Neural progenitor cell (in vitro differentiated cells): ENCODE results near the gene OR2M4. TPM values are rescaled to one million over a fixed set of nuclear protein-coding genes. Genes with fewer than 3 reads are reported as not detected.

ENCODE experiments used
- DNase-seq: peaks from one replicate; pipeline ENCODE4 v3.0.0-alpha.2; 2016; ENCODE audit warnings: low spot score
- H2AFZ ChIP-seq: fragments of 200-600 bp; sonication (generic); replicated peaks from 2 replicates; pipeline ENCODE4 v1.6.1; 2016; ENCODE audit warnings: antibody characterized with exemption
- H3F3A ChIP-seq: fragments of 200-600 bp; sonication (generic); 2 replicates; pipeline ENCODE4 v1.6.1; 2016; ENCODE audit warnings: antibody characterized with exemption, low read depth
- H3K27ac ChIP-seq: fragments of 200-600 bp; sonication (generic); 2 replicates; pipeline ENCODE4 v1.5.1; 2016; ENCODE audit warnings: mild to moderate bottlenecking
- H3K27me3 ChIP-seq: fragments of 200-600 bp; sonication (generic); 2 replicates; pipeline ENCODE4 v1.6.1; 2016; ENCODE audit warnings: mild to moderate bottlenecking, moderate library complexity
- H3K36me3 ChIP-seq: fragments of 200-600 bp; sonication (generic); 2 replicates; pipeline ENCODE4 v1.5.1; 2016
- H3K4me1 ChIP-seq: fragments of 200-600 bp; sonication (generic); 2 replicates; pipeline ENCODE4 v1.6.1; 2016; ENCODE audit warnings: mixed run types
- H3K4me2 ChIP-seq: fragments of 200-600 bp; sonication (generic); 2 replicates; pipeline ENCODE4 v1.6.1; 2016
- H3K4me3 ChIP-seq: fragments of 200-600 bp; sonication (generic); 2 replicates; pipeline ENCODE4 v1.5.1; 2016
- H3K79me2 ChIP-seq: fragments of 200-600 bp; sonication (generic); 2 replicates; pipeline ENCODE4 v1.6.1; 2016; ENCODE audit warnings: low read depth
- H3K9ac ChIP-seq: fragments of 200-600 bp; sonication (generic); 2 replicates; pipeline ENCODE4 v1.6.1; 2016
- H3K9me3 ChIP-seq: fragments of 200-600 bp; sonication (generic); 2 replicates; pipeline ENCODE4 v1.5.1; 2016; ENCODE audit warnings: low read depth
- H4K20me1 ChIP-seq: fragments of 200-600 bp; sonication (generic); 2 replicates; pipeline ENCODE4 v1.6.1; 2016; ENCODE audit warnings: low read depth
- H3K27ac Mint-ChIP-seq: 3 replicates; pipeline ENCODE4 v1.8.0; 2021; ENCODE audit warnings: mixed read lengths
- H3K27me3 Mint-ChIP-seq: 2 replicates; pipeline ENCODE4 v1.8.0; 2022; ENCODE audit warnings: low read depth, mild to moderate bottlenecking, inconsistent platforms, moderate library complexity, mixed read lengths; ENCODE audit not compliant: insufficient read depth
- H3K36me3 Mint-ChIP-seq: 3 replicates; pipeline ENCODE4 v1.8.0; 2021; ENCODE audit warnings: mixed read lengths
- H3K4me1 Mint-ChIP-seq: 3 replicates; pipeline ENCODE4 v1.8.0; 2021; ENCODE audit warnings: mixed read lengths
- H3K4me3 Mint-ChIP-seq: 3 replicates; pipeline ENCODE4 v1.8.0; 2021; ENCODE audit warnings: mild to moderate bottlenecking, moderate library complexity, mixed read lengths
- H3K9me3 Mint-ChIP-seq: 3 replicates; pipeline ENCODE4 v1.8.0; 2020; ENCODE audit warnings: mixed read lengths
- EZH2 ChIP-seq: fragments of 200-600 bp; sonication (generic); IDR thresholded peaks from 2 replicates; pipeline ENCODE4 v1.6.1; 2017; ENCODE audit warnings: antibody characterized with exemption, mild to moderate bottlenecking, moderate library complexity
- EZH2phosphoT487 ChIP-seq: fragments of 200-600 bp; sonication (generic); IDR thresholded peaks from 2 replicates; pipeline ENCODE4 v1.6.1; 2017; ENCODE audit warnings: antibody characterized with exemption
- total RNA-seq: library from RNA; depleted of rRNA; stranded (reverse); fragments of >200 nt; gene quantifications from 2 replicates; pipeline ENCODE4 v1.2.3, GENCODE V29; 2015; ENCODE audit warnings: low replicate concordance
- TF ChIP-seq, protein P1 (sequence below): fragments of 200-600 bp; sonication (generic); IDR thresholded peaks from 2 replicates; pipeline ENCODE4 v1.5.1; 2017; ENCODE audit warnings: antibody characterized with exemption, mild to moderate bottlenecking

OR2M4 gene
- total RNA-seq, 1 donor from 2014 or later, result not detected

DNA sequence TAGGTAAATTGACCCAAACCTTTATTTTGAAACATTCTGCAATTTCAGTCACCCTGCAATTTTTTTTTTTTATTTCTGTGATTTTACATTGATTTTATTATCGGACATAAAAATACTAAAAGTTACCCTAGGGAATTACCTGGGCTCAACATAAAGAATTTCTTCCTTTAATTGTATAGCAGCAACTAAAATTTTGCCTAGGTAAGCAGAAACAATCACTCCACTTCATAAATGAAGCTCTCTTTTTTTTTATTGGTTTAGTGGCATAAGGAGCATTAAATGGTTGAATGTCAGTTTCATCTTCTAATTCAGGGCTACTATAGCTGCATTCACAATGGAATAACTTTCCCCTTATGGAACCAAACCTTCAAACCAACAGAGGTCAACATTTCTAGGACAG is 15.3 kb upstream of the OR2M4 start:
- Histone ChIP-seq H3K9ac (no peak overlapping the region), H3K79me2 (no peaks in the 10 kb centered on the region), H3K4me1 (no peaks in the 10 kb centered on the region), H3K4me2 (no peak overlapping the region), H3K36me3 (no peaks in the 10 kb centered on the region), H2AFZ (no peak overlapping the region), H3K4me3 (no peak overlapping the region), H3K27ac (no peak overlapping the region), H3F3A (no peaks in the 10 kb centered on the region), H4K20me1 (no peaks in the 10 kb centered on the region), H3K9me3 (peaks cover 44% of the 10 kb centered on the region), H3K27me3 (no peaks in the 10 kb centered on the region)
- no peak for DNase-seq
- H3K36me3 Mint-ChIP-seq, result no peaks in the 10 kb centered on the region
- no peak overlapping the region for H3K27ac Mint-ChIP-seq
- no peaks in the 10 kb centered on the region for H3K4me1 Mint-ChIP-seq
- H3K27me3 Mint-ChIP-seq, result no peaks in the 10 kb centered on the region
- H3K4me3 Mint-ChIP-seq, result no peak overlapping the region
- TF ChIP-seq EZH2phosphoT487 (no peak), EZH2 (no peak)
- TF ChIP-seq, protein P1, sequence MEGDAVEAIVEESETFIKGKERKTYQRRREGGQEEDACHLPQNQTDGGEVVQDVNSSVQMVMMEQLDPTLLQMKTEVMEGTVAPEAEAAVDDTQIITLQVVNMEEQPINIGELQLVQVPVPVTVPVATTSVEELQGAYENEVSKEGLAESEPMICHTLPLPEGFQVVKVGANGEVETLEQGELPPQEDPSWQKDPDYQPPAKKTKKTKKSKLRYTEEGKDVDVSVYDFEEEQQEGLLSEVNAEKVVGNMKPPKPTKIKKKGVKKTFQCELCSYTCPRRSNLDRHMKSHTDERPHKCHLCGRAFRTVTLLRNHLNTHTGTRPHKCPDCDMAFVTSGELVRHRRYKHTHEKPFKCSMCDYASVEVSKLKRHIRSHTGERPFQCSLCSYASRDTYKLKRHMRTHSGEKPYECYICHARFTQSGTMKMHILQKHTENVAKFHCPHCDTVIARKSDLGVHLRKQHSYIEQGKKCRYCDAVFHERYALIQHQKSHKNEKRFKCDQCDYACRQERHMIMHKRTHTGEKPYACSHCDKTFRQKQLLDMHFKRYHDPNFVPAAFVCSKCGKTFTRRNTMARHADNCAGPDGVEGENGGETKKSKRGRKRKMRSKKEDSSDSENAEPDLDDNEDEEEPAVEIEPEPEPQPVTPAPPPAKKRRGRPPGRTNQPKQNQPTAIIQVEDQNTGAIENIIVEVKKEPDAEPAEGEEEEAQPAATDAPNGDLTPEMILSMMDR, result no peak
- H3K9me3 Mint-ChIP-seq, result peaks cover 26% of the 10 kb centered on the region

DNA sequence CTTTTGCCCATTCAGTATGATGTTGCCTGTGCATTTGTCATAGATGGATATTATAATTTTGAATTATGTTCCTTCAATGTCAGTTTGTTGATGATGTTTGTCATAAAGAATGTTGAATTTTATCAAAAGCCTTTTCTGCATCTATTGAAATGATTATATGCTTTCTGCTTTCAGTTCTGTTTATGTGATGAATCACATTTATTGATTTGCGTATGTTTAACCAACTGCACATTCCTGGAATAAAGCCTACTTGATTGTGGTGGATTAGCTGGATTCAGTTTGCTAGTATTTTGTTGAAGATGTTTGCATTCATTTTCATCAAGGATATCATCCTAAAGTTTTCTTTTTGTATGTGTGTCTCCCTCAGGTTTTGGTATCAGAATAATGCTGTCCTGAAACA is 5.7 kb upstream of the OR2M4 start:
- Mint-ChIP-seq H3K36me3 (no peaks in the 10 kb centered on the region), H3K4me1 (no peaks in the 10 kb centered on the region), H3K9me3 (peaks cover 31% of the 10 kb centered on the region), H3K27ac (no peak overlapping the region), H3K27me3 (peaks cover 2% of the 10 kb centered on the region), H3K4me3 (no peak overlapping the region)
- Histone ChIP-seq H3K4me2 (no peak overlapping the region), H3K27ac (no peak overlapping the region), H3K9ac (no peak overlapping the region), H3K79me2 (no peaks in the 10 kb centered on the region), H3K27me3 (no peaks in the 10 kb centered on the region), H3K36me3 (no peaks in the 10 kb centered on the region), H3K4me1 (no peaks in the 10 kb centered on the region), H3K4me3 (no peak overlapping the region), H3F3A (no peaks in the 10 kb centered on the region), H4K20me1 (no peaks in the 10 kb centered on the region), H3K9me3 (peaks cover 46% of the 10 kb centered on the region), H2AFZ (no peak overlapping the region)
- DNase-seq, result no peak
- no peak for TF ChIP-seq EZH2phosphoT487
- TF ChIP-seq EZH2, result no peak
- TF ChIP-seq, protein P1, result no peak

DNA sequence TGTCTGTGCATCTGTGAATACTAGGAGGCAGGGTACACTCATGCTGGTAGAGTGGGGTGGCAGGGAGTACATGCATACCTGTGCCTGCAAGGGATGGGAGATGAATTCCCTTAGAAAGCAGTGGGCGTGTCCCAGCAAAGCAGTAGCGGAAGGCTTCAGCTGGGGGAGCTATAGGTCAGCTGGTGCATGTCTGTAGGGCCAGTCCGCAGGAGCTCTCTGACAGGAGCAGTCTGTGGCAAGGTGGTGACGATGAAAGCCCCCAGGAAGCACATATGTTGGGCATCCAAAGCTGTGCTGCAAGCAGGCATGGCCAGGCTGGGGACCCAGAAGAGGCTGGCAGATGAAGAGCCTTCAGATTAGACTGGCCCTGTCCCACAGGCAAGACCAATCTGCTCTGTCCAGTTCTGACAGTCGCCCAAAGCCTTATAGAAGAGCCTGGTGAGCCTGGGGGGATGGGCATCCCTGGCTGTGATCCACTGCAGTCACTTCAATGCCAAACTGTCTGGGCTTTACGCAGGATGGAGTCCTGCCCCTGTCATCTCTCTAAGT is 1.8 kb upstream of the OR2M4 start:
- H3K27ac ChIP-seq, result no peak overlapping the region
- no peak overlapping the region for H2AFZ ChIP-seq
- no peaks in the 10 kb centered on the region for H4K20me1 ChIP-seq
- TF ChIP-seq, protein P1, result no peak
- TF ChIP-seq EZH2 (no peak), EZH2phosphoT487 (no peak)
- H3K79me2 ChIP-seq, result no peaks in the 10 kb centered on the region
- no peaks in the 10 kb centered on the region for H3K36me3 ChIP-seq
- H3K4me3 ChIP-seq, result no peak overlapping the region
- H3K9me3 ChIP-seq, result peaks cover 51% of the 10 kb centered on the region
- H3K27me3 ChIP-seq, result no peaks in the 10 kb centered on the region
- H3K4me2 ChIP-seq, result no peak overlapping the region
- peaks cover 2% of the 10 kb centered on the region for H3K27me3 Mint-ChIP-seq
- no peak for DNase-seq
- no peak overlapping the region for H3K4me3 Mint-ChIP-seq
- H3K36me3 Mint-ChIP-seq, result no peaks in the 10 kb centered on the region
- H3K9me3 Mint-ChIP-seq, result peaks cover 30% of the 10 kb centered on the region
- H3K9ac ChIP-seq, result no peak overlapping the region
- no peaks in the 10 kb centered on the region for H3F3A ChIP-seq
- no peaks in the 10 kb centered on the region for H3K4me1 ChIP-seq
- H3K4me1 Mint-ChIP-seq, result no peaks in the 10 kb centered on the region
- H3K27ac Mint-ChIP-seq, result no peak overlapping the region
